ENCODE data around the gene BFSP2. TPM values are rescaled to one million over a fixed set of nuclear protein-coding genes. Genes with fewer than 3 reads are reported as not detected.

The BFSP2 gene
- polyA plus RNA-seq, 1 experiment = not detected

DNA sequence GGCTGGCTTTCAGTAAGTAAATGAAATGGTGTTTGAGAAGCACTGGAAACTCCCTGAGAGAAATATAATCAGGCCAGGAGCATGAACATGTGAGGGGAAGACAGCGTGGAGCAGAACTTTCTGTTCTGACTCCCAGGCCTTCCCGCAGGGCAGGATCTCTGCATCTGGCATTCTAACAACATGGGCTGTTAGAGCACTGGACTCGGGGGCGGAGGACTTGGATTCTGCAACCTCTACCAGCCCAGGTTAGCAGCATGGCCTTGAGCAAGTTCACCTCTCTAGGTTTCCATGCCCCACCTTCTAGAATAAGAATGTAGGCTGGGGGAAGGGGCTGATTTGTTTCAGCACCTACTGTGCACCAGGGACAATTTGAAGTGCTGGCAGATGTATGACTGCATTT is 12.5 kb upstream of the BFSP2 start:
- Histone ChIP-seq H3K4me3 (ENCODE audit: low read depth, low read length) (no peak overlapping the region), H3K27ac (ENCODE audit: low read depth, low read length) (no peak overlapping the region), H3K9me3 (ENCODE audit: control insufficient read depth, insufficient read depth, low read length) (no peaks in the 10 kb centered on the region), H3K27me3 (ENCODE audit: control insufficient read depth, insufficient read depth, low read length) (no peaks in the 10 kb centered on the region)
- TF ChIP-seq CTCF (IDR thresholded peaks at IDR 0.05; ENCODE audit: low read depth, low read length) = no peak
- CTCF ChIA-PET = interaction anchor here (0.9 to 8.9 kb wide), 5 partner anchors 14 to 660 kb away, joined by 3 to 112 read pairs (median 6); no protein-coding TSS in a partner anchor
- no peak for DNase-seq (ENCODE audit: low read depth, low spot score)
- POLR2A ChIA-PET = no interaction called here

GRCh38 chr3:133388696-133389395 is 11.0 kb upstream of the BFSP2 start:
- peaks cover 4% of the 10 kb centered on the region for H3K9me3 ChIP-seq (ENCODE audit: control insufficient read depth, insufficient read depth, low read length)
- CTCF ChIA-PET = interaction anchor here (0.8 to 2.8 kb wide), 3 partner anchors 12 to 348 kb away, joined by 3 to 18 read pairs (median 6); no protein-coding TSS in a partner anchor
- H3K4me3 ChIP-seq (ENCODE audit: low read depth, low read length) = no peak overlapping the region
- no peak for DNase-seq (ENCODE audit: low read depth, low spot score)
- H3K27ac ChIP-seq (ENCODE audit: low read depth, low read length) = no peak overlapping the region
- H3K27me3 ChIP-seq (ENCODE audit: control insufficient read depth, insufficient read depth, low read length) = no peaks in the 10 kb centered on the region
- POLR2A ChIA-PET = no interaction called here
- TF ChIP-seq CTCF (IDR thresholded peaks at IDR 0.05; ENCODE audit: low read depth, low read length) = no peak

DNA sequence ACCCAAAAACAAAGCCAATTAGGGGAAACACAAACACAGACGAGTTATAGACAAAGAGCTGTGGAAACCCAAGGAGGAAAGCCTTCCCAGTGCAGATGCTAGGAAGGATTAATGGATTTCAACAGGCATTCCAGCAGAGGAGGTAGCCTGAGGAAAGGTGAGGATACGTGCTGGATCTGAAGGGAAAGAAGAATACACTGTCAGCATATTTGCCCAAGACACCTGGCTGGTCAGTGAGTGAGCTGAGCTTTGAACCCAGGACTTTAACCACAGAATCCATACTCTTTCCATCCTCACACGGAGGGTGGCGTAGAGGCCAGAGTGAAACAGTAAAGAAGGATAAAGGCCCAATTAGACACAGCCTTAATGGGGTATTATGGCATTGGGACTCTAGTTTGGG is 9.1 kb upstream of the BFSP2 start:
- H3K4me3 ChIP-seq (ENCODE audit: low read depth, low read length) = no peak overlapping the region
- no peak overlapping the region for H3K27ac ChIP-seq (ENCODE audit: low read depth, low read length)
- no peaks in the 10 kb centered on the region for H3K27me3 ChIP-seq (ENCODE audit: control insufficient read depth, insufficient read depth, low read length)
- no peak for DNase-seq (ENCODE audit: low read depth, low spot score)
- H3K9me3 ChIP-seq (ENCODE audit: control insufficient read depth, insufficient read depth, low read length) = peaks cover 8% of the 10 kb centered on the region
- TF ChIP-seq CTCF (IDR thresholded peaks at IDR 0.05; ENCODE audit: low read depth, low read length) = no peak
- CTCF ChIA-PET = interaction anchor here (1.0 to 2.8 kb wide), 3 partner anchors 10 to 660 kb away, joined by 3 to 18 read pairs (median 5); no protein-coding TSS in a partner anchor
- POLR2A ChIA-PET = no interaction called here

DNA sequence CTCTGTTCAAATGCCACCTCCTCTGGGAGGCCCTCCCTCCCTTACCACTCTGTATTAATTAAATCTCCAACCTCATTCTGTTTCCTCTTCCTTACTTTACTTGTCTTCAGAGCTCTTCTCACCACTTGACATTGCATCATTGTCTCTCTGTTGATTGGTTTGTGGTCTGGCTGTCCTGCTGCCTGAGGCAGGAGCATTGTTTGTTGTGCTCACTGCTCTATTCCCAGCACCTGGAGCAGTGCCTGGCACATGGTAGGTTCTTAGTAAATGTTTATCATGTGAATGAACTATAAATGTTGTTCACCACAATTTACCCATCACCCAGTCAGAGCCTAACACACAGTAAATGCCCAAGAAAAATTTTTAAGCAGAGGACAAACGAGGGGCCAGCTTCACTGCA is 6.7 kb upstream of the BFSP2 start:
- ChIA-PET POLR2A (no interaction called here), CTCF (interaction anchor here (1.2 kb wide), 1 partner anchor 352 kb away, joined by 3 read pairs; no protein-coding TSS in a partner anchor)
- H3K27me3 ChIP-seq (ENCODE audit: control insufficient read depth, insufficient read depth, low read length) = no peaks in the 10 kb centered on the region
- H3K27ac ChIP-seq (ENCODE audit: low read depth, low read length) = no peak overlapping the region
- peaks cover 8% of the 10 kb centered on the region for H3K9me3 ChIP-seq (ENCODE audit: control insufficient read depth, insufficient read depth, low read length)
- no peak overlapping the region for H3K4me3 ChIP-seq (ENCODE audit: low read depth, low read length)
- no peak for TF ChIP-seq CTCF (IDR thresholded peaks at IDR 0.05; ENCODE audit: low read depth, low read length)
- no peak for DNase-seq (ENCODE audit: low read depth, low spot score)

DNA sequence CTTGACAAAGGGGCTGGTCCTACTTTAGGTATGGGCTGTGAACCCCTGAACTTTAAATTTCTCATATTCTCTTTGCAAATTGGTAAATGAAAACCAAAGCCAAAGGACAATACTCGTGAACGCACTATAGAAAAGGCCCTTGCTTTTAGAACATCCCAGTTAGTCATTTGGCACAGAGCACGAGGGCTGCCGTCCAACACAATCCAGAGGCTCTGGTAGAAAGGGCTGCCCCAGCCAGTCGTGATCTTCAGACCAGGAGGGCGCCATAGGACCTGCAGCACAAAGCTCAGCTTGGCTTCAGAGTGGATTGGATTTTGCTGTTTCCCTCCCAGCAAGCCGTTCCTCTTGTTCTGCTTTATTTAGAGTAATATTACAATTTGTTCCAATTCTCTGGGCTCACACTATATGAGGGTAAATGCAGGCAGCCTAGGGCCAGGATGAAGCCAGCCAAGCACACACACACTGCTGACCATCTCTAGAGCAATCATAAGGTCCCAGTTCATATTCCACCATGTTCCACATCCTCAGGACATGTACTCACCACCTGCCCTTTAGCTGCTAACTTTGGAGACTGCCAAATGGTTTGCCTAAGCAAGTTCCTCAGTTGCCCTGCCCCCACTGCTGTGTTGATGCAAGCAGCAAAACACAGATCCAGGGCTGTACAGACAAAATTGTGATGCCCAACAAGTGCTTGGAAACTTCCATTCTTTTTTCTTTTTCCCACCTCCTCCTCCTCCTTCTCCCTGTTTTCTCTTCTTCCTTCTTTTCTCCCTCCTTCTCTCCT is 6.0 kb upstream of the BFSP2 start:
- no peak for DNase-seq (ENCODE audit: low read depth, low spot score)
- CTCF ChIA-PET = no interaction called here
- H3K4me3 ChIP-seq (ENCODE audit: low read depth, low read length) = no peak overlapping the region
- no peaks in the 10 kb centered on the region for H3K27me3 ChIP-seq (ENCODE audit: control insufficient read depth, insufficient read depth, low read length)
- H3K9me3 ChIP-seq (ENCODE audit: control insufficient read depth, insufficient read depth, low read length) = peaks cover 8% of the 10 kb centered on the region
- POLR2A ChIA-PET = no interaction called here
- TF ChIP-seq CTCF (IDR thresholded peaks at IDR 0.05; ENCODE audit: low read depth, low read length) = no peak
- H3K27ac ChIP-seq (ENCODE audit: low read depth, low read length) = no peak overlapping the region

Data from AG04450 (cell line).